A375 (cell line): ENCODE measurements around the gene SNX6. TPM values are rescaled to one million over a fixed set of nuclear protein-coding genes. Genes with fewer than 3 reads are reported as not detected.

ENCODE experiments used
- small RNA-seq: library from RNA; depleted of rRNA; stranded (forward); fragments of <200 nt; gene quantifications from one replicate; pipeline ENCODE3, GENCODE V24; 2014
- total RNA-seq: library from RNA; depleted of rRNA; stranded (reverse); fragments of >200 nt; shearing (Covaris generic); gene quantifications from 2 replicates; pipeline ENCODE4 v1.2.3, GENCODE V29; 2014; rRNA removed

The SNX6 gene
- total RNA-seq = 30.1 and 40.2 TPM in 2 replicates

GRCh38 chr14:34629657-34630529, at the start of gene SNX6:
TSS of gene SNX6 (minus strand) at chr14:34630148. CDS start at chr14:34630116, 32 bp downstream.

GRCh38 chr14:34539407-34540180, 90.4 kb downstream of the SNX6 start, which contains the start of gene EAPP:
TSS of gene EAPP (minus strand) at chr14:34539701. CDS start at chr14:34539628, 73 bp downstream.

Small RNA genes lying within 50 kb of the gene (small RNA-seq; reads per million reads assigned to genes)
- gene RNU1-27P (not detected), gene RNU1-28P (not detected), gene RNU6-1261P (not detected)

Other genes starting within 250 kb of the SNX6 start
- gene SPTSSA, start 167.9 kb downstream of the SNX6 start, total RNA-seq = 6.1 and 6.5 TPM in 2 replicates
- gene EAPP, start 90.4 kb downstream of the SNX6 start, total RNA-seq = 39.9 and 42.4 TPM in 2 replicates
- 27.7 and 47.7 TPM in 2 replicates for gene CFL2, start 84.4 kb upstream of the SNX6 start, total RNA-seq
- 17.6 and 25.2 TPM in 2 replicates for gene BAZ1A, start 245.2 kb upstream of the SNX6 start, total RNA-seq